ENCODE measurements around the gene FBXO15.

The FBXO15 gene

GRCh38 chr18:74147779-74148542 lies at the start of gene FBXO15, which contains the start of gene TIMM21:
Gene FBXO15 (minus strand): TSS chr18:74147834. CDS start chr18:74147785, 49 bp downstream.
Gene TIMM21 (plus strand): TSS chr18:74148523. CDS start chr18:74148809, 286 bp downstream.
- DNase-seq: peak; percentile 96

- peak; percentile 76 for DNase-seq
Observed at GRCh38 chr18:74196220-74197119, 48.8 kb upstream of the FBXO15 start.

GRCh38 chr18:74194691-74195090 lies 47.1 kb upstream of the FBXO15 start:
- no peak for DNase-seq

- no peak for DNase-seq
Observed at GRCh38 chr18:74191577-74191976, 43.9 kb upstream of the FBXO15 start.

GRCh38 chr18:74190086-74190485 lies 42.5 kb upstream of the FBXO15 start:
- no peak for DNase-seq

- DNase-seq: no peak
Observed at GRCh38 chr18:74186661-74187060, 39.0 kb upstream of the FBXO15 start.

- DNase-seq: no peak
Observed at GRCh38 chr18:74185860-74186259, 38.2 kb upstream of the FBXO15 start.

- DNase-seq: no peak
Observed at GRCh38 chr18:74184875-74185274, 37.2 kb upstream of the FBXO15 start.

- no peak for DNase-seq
Observed at GRCh38 chr18:74183130-74183529, 35.5 kb upstream of the FBXO15 start.

- no peak for DNase-seq
Observed at GRCh38 chr18:74182335-74182734, 34.7 kb upstream of the FBXO15 start.

- DNase-seq: no peak
Observed at GRCh38 chr18:74179623-74180199, 32.1 kb upstream of the FBXO15 start.

GRCh38 chr18:74178884-74179283 lies 31.2 kb upstream of the FBXO15 start:
- no peak for DNase-seq

- DNase-seq: no peak
Observed at GRCh38 chr18:74175658-74176057, 28.0 kb upstream of the FBXO15 start.

- DNase-seq: no peak
Observed at GRCh38 chr18:74173434-74173750, 25.8 kb upstream of the FBXO15 start.

GRCh38 chr18:74172697-74173433 lies 25.2 kb upstream of the FBXO15 start:
- no peak for DNase-seq

GRCh38 chr18:74171910-74172606 lies 24.4 kb upstream of the FBXO15 start:
- no peak for DNase-seq

GRCh38 chr18:74166386-74166785 lies 18.8 kb upstream of the FBXO15 start:
- DNase-seq: no peak

- no peak for DNase-seq
Observed at GRCh38 chr18:74163019-74163660, 15.5 kb upstream of the FBXO15 start.

- no peak for DNase-seq
Observed at GRCh38 chr18:74155276-74155675, 7.6 kb upstream of the FBXO15 start.

- DNase-seq: no peak
Observed at GRCh38 chr18:74154716-74155115, 7.1 kb upstream of the FBXO15 start.

GRCh38 chr18:74153793-74154192 lies 6.2 kb upstream of the FBXO15 start:
- no peak for DNase-seq

- DNase-seq: no peak
Observed at GRCh38 chr18:74153377-74153776, 5.7 kb upstream of the FBXO15 start.
